ENCODE data around the gene NSL1.

Gene NSL1

GRCh38 chr1:212685429-212685828, 106.1 kb downstream of the NSL1 start:
- no peak for DNase-seq (ENCODE audit: low spot score)

GRCh38 chr1:212684521-212685090, 107.0 kb downstream of the NSL1 start:
- DNase-seq (ENCODE audit: low spot score) = no peak

GRCh38 chr1:212684076-212684475, 107.5 kb downstream of the NSL1 start:
- DNase-seq (ENCODE audit: low spot score) = no peak

GRCh38 chr1:212683357-212683722, 108.2 kb downstream of the NSL1 start:
- no peak for DNase-seq (ENCODE audit: low spot score)

GRCh38 chr1:212680680-212681389, 110.7 kb downstream of the NSL1 start:
- DNase-seq (ENCODE audit: low spot score) = no peak

- no peak for DNase-seq (ENCODE audit: low spot score)
These were observed 112.8 kb downstream of the NSL1 start for GRCh38 chr1:212678456-212679410.

- no peak for DNase-seq (ENCODE audit: low spot score)
These were observed 114.0 kb downstream of the NSL1 start for GRCh38 chr1:212677573-212677972.

GRCh38 chr1:212677136-212677535, 114.4 kb downstream of the NSL1 start:
- no peak for DNase-seq (ENCODE audit: low spot score)
